ENCODE data around the gene CDC42SE2.
"Not testable (repeated sequence)": the region's sequence is repeated elsewhere in the genome, so short reads cannot be mapped to it uniquely, and the experiment has no call there.

Gene CDC42SE2

DNA sequence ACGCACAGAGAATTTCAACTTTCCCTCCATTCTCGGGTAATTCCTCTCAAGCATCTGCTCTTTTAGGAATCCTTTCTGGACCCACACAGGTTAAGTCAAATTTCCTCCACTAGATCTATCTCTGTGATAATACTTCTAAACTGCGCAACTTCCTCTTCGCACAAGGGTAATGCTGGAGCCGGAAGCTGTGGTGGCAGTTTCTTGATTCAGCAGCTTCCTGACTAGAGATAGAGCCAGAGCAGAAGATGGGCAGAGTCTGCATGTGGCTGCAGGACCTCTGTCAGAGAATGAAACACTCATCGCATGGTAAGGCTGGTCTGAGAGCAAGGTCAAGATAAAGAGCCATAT is 11.1 kb upstream of the CDC42SE2 start:
- DNase-seq = no peak

DNA sequence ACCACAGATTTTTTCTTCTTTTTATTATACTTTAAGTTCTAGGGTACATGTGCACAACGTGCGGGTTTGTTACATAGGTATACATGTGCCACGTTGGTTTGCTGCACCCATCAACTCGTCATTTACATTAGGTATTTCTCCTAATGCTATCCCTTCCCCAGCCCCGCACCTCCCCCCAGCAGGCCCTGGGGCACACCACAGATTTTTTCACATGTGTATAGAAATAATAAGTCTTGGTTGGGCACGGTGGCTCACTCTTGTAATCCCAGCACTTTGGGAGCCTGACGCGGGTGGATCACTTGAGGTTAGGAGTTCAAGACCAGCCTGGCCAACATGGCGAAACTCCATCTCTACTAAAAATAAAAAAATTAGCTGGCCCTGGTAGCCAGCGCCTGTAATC is 9.8 kb upstream of the CDC42SE2 start:
- not testable (repeated sequence) for DNase-seq

DNA sequence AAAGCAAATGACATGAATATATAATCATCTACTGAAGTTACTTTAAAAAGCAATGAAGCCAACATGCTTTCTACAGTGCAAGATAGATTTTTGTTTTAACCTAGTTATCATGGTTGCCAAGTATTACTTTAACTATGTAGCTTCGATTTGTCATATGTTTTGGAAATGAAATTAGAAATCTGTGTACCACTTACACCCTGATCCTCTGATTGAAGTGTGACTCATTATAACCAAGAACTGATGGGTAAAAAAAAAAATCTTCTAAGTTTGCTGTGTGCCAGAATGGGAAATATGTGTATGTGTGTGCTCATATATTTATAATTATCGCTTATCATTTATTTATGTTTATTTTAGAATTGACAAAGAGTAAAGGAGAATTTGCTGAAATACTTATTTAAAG is 9.1 kb upstream of the CDC42SE2 start:
- DNase-seq = no peak

DNA sequence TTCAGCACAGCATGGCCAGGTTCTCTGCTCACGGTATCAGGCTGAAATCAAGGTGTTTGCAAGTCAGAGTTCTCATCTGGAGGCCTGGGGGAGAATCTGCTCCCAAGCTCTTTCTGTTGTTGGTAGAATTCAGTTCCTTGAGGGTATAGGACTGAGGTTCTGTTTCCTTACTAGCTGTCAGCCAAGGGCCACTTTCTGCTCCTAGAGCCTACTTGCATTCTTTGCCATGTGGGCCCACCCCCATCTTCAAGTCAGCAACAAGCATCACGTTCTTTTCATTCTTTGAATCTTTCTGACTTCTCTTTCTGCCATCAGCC is 7.4 kb upstream of the CDC42SE2 start:
- DNase-seq = no peak

DNA sequence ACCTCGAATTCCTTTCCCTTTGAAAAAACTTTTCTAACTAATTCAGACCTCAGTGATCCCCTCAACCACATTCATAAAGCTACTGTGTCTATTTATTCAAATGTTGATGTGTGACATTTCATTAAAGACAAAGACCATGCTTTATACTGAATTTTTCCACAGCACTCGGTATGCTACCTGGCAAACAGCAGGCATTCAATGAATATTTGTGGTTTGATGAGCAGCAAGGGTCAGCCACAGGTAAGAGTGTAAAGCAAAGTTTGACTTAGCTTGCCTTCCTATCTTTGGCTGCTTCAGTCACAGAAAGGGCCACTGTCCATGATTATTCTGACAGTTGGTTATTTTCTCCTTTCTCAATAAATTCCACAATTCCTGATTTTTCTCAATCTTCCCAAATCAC is 5.1 kb upstream of the CDC42SE2 start:
- no peak for DNase-seq

DNA sequence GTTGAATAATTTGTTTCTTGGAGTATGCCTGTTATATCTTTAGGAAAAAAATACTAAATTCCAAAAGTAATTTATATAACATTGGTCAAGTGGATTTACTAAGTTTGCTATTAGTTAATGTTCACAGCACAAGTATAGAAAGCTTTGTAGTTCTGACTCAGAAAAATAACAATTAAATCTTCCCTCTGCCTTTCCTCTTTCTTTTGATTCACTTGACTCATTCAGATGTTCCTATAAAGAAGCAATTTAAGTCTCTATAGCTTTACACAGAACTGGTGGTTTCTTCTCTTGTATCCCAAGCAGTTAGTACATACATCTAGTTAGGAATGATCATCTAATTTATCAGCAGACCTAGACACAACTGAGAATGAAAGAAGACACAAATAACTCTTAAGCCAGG is 4.5 kb upstream of the CDC42SE2 start:
- DNase-seq = no peak

DNA sequence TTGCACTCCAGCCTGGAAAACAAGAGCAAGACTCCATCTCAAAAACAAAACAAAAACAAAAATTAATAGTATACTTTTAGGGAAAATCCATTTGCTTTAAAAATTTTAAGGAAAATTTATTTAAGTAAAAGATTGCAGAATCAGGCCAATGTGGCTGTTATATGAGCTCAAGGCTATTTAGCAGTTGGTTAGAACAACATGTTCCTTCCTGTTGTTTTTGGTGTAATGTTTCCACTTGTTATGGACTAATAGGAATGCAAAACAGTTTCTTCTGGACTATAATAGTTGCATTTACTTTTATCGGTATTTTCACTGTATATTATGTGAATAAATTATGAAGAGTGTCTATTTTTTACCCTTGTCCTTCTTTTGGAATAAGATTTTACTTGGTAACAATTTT is 3.0 kb upstream of the CDC42SE2 start:
- DNase-seq = no peak

DNA sequence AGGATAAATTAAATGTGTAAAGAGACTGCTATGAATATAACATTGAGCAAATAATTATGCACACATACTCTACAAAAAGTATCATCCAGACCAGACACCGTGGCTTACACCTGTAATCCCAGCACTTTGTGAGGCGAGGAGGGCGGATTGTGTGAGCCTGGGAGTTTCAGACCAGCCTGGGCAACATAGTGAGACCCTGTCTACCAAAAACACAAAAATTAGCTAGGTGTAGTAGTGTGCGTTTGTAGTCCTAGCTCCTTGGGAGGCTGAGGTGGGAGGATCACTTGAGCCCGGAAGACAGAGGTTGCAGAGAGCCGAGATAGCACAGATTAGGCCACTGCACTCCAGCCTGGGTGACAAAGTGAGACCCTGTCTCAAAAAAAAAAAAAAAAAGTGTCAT is 2.4 kb upstream of the CDC42SE2 start:
- no peak for DNase-seq

DNA sequence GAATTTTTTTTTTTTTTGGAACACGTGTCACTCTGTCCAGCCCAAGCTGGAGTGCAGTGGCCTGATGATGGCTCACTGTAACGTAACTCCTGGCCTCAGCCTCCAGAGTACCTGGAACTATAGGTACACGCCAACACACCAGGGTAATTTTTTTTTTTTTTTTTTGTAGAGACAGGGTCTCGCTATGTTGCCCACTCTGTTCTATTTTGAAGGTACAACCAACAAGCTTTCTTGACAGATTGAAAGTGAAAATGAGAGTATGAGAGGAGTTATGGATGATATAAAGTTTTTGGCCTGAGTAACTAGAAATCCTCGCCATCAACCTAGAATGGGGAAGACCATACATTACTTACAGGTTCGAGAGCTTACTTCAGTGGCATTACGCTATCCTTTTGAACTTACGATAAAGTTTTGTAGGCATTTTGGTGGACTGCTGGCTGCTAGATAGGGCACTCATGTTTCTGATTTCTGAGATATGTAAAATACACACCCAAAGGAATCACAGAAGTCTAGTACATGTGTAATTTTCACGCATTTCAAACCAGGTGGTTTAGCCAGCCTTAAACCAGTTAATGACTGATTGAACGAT is 806 bp upstream of the CDC42SE2 start:
- peak; percentile 33 for DNase-seq

DNA sequence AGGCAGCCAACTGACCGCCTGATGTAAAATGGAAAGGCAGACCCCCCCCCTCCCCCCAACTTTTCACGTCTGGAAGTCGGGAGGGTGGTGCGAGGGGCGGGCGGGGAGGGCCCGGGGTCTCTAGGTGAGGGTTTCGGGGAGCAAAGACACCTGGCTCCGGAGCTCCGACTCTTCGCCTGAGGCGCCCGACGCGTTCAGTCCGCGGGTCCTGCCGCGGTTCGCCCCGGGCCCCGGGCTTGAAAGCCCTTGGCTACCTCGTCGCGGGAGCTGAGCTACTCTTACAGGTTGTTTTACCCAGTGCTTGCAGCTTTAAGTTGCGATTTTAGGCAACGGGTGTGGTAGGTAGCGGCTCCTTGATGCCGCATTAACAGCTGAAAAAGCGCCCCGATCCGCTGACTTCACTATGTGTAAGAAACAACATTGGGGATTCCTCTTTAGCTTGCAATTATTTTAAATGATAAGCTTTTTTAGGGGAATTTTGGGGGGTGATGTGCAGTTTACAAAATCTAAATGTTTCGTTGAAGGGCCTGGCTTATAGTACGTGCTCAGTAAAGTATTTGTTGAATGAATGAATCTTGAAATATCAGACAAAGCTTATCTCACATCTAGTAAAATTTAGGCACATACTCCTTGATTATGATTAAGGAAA is 722 bp downstream of the CDC42SE2 start:
- no peak for DNase-seq

DNA sequence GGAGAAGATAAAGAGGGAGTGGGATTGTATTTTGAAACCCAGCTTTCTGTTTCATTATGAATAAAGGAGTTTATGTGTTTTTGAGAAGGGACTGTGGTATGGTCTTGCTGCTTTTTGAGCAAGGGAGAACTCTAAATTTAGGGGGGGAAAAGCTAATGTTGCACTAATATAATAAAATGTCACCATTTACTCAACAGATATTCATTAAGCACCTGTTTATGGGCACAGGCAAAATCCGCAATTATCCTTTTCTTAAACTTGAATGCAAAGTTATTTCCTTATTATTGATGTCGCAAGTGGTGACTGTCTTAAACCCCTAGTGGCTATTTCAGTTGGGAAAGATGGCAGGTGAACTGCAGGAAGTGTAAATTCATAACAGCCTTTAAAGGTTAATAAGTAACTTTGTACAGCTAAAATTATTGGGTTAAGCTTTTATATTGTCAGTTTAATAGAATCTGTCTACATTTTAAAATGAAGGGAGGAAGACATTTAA is 1.5 kb downstream of the CDC42SE2 start:
- DNase-seq = peak; percentile 7

DNA sequence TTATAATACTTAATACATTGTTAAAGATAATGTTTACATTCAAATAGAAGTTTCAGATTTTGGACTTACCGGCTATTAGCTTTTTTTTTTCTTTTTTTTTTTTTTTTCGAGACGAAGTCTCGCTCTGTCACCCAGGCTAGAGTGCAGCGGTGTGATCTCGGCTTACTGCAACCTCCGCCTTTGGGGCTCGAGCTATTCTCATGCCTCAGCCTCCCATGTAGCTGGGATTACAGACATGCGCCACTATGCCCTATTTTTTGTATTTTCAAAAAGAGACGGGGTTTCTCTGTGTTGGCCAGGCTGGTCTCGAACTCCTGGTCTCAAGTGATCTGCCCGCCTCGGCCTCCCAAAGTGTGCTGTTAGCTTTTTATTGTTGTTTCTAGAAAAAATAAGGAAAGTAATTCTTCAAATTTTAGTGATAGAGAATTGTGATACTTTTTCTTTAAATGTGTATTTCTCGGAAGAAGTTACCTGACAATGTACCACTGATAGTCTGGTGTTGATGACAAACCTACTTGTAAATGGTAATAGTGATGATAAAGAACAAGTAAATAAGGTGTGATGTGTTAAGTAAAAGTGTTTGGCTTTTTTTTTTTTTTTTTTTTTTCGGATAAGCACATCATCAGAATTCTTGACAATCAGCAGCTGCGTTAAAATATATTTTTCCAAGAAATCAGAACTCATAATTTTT is 2.7 kb downstream of the CDC42SE2 start:
- DNase-seq = no peak

DNA sequence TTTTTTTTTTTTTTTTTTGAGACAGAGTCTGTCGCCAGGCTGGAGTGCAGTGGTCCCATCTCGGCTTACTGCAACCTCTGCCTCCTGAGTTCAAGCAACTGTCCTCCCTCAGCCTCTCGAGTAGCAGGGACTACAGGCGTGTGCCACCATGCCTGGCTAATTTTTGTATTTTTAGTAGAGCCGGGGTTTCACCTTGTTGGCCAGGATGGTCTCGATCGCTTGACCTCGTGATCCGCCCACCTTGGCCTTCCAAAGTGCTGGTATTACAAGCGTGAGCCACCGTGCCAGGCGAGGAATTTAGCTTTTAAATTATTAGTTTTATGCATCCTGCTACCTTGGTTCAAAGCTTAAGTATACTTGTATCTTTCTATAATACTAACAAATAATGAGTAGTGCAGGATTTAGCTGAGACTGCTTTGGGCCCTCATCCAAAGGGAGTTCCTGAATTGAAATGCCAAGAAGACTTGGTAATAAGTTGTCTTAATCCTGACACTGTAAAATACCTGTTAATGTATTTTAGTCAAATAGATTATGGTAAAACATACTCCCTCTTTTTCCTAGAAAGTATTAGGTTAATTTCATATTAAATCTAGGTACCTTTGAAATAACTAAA is 5.0 kb downstream of the CDC42SE2 start:
- no peak for DNase-seq

DNA sequence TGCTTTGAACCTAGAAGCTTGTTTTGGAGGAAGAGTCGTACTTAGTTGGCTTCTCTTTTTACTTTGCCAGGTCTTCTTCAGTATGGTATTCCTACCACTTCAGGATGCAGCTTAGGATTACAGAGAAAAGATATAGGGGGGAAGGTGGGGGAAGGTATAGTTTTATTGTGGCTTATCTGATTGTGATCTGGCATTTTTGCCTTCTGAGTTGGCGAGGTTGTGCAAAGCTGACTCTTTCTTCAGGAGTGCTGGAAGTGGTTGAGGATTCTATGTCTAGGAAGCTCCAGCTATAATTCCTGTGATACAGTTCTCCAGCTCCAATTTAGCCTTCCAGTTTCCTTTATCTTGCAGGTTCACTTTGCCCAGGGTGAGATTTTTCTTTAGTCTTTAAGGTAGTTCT is 7.0 kb downstream of the CDC42SE2 start:
- DNase-seq = no peak

DNA sequence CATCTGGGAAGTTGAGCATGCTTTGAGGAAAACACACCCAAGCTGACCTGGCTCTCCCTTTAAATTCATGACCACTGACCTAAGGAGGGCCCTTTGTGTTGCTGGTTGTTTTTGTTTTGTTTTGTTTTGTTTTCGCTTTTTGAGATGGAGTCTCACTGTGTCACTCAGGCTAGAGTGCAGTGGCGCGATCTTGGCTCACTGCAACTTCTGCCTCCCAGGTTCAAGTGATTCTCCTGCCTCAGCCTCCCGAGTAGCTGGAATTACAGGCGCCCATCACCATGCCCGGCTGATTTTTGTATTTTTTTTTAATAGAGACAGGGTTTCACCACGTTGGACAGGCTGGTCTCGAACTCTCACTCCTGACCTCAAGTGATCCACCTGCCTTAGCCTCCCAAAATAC is 8.0 kb downstream of the CDC42SE2 start:
- not testable (repeated sequence) for DNase-seq

DNA sequence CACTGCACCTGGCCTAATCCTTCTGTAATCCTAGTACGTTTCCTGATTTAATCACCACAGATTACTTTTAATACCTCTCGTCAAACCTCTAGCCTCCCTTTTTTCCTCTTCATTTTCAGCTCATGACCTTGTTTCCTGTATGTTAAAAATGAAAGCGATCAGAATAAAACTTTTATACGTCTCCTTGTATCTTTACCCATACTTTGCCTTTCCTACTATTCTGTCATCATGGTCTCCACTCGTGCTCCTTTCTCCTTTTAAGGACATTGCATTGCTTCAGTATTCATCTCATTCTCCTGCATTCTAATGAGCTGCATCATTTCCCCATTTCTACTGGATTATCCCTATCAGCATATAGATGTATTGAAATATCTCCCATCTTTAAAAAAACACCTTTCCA is 8.5 kb downstream of the CDC42SE2 start:
- no peak for DNase-seq

DNA sequence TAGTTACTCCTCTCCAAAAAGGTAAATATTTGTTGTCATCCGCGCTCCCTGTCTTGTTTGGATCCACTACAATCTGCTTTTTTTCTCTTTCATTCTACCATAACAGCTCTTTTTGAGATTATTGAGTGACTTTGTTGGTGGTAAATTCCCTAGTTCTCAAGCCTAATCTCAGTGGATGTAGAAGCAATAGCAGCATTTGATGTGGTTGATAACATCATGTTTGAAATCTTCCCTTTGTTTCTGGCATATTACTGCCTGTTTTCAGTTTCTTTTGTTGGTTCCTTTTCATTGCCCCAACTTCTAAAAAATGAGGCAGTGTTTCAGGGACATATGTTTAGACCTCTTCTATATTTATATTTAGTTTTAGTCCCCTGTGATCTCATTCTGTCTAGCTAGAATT is 8.9 kb downstream of the CDC42SE2 start:
- no peak for DNase-seq

DNA sequence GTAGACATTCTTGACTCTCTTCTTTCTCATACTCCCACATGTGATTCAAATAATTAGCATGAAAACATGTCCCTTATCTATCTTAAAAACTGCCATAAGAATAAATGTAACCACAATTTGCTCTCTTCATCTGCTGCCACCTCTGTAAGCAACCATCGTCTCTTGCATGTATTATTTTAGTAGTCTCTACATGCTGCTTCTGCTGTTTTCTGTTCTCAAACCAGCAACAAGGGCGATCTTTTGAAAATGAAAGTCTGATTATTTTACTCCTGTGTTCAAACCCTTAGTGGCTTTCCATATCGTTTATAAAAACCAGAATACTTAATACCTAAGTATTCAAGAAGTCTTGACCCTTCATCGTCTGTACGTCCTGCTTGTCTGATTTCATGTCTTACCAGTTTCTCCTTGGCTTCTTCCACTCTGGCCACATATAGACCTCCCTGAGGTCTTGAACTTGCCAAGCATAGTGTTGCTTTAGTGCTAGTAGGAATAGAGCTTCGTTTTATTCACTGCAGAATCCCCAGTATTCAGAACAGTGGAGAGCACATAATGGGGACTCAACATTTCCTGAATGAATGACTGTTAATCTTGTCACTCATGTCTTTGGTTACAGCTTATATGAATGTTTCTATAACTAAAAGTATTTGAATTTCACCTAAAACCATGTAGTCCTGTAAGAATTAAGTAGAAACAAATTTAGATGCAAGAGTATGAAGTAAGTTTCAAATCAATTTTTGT is 10.6 kb downstream of the CDC42SE2 start:
- DNase-seq = no peak

DNA sequence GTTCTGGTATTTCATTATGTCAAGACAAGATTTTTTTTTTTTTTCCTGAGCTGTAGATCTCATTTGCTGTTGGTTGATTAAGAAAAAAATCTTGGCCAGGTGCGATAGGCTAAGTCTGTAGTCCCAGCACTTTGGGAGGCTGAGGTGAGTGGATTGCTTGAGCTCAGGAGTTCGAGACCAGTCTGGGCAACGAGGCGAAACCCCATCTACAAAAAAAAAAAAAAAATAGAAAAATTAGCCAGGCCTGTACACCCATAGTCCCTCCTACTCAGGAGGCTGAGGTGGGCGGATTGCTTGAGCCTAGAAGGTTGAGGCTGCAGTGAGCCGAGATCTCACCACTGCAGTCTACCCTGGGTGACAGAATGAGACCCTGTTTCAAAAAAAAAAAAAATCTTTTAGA is 12.2 kb downstream of the CDC42SE2 start:
- DNase-seq = no peak

DNA sequence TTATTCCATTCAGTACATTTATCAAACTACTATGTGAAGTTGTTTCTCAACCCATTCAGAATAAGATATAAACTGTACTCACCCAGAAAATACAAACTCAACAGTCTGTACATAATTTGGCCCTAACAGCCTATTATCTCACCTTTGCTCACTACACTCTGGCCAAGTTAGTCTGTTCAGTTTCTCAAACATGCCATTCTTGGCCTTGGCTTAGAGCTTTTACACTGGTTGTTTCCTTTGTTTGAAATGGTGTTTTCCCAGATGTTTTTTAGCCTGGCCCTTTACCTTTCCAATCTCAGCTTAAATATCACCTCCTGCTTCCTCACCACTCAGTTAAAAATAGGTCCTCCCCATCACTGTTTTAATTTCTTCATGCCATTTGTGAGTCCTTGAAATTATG is 13.6 kb downstream of the CDC42SE2 start:
- no peak for DNase-seq

DNA sequence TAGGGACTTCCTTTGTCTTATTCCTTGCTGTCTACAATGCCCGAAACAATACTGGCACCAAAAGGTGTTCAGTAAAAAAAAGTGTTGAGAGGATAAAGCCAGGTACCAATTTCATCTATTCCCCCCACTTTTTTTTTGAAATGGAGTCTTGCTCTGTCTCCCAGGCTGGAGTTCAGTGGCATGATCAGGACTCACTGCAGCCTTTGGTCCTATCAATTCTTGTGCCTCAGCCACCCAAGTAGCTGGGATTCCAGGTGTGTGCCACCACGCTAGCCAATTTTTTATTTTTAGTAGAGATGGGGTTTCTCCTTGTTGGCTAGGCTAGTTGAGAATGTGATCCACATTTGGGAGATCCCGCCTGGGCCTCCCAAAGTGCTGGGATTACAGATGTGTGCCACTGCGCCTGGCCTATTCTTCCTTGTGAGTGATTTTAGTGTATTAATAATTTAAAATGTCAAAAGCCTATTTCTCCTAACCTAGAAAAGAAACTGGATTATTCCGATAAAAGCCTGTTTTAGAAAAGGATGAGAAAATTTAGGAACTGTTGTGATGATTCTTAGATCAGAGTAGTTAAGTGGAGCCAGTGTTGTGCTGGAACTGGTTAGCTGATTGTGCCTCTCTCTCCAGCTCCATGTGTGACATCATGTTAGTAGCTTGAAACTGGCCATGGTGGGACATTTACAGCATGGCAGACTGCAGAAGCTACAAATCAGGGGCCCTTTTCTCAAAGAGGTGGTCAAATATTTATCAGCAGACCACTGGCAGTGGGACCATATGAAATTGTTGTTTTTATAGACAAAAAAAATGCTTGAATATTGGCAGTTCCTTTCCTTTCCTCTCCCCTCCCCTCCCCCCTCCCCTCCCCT is 14.3 kb downstream of the CDC42SE2 start:
- no peak for DNase-seq

DNA sequence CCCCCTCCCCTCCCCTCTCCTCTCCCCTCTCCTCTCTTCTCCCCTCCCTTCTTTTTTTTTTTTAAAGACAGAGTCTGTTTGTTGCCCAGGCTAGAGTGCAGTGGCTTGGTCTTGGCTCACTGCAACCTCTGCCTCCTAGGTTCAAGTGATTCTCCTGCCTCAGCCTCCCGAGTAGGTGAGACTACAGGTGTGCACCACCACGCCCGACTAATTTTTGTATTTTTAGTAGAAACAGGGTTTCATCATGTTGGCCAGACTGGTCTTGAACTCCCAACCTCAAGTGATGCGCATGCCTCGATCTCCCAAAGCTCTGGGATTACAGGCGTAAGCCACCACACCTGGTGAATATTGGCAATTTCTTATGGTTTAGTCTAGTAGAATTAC is 14.9 kb downstream of the CDC42SE2 start:
- not testable (repeated sequence) for DNase-seq

DNA sequence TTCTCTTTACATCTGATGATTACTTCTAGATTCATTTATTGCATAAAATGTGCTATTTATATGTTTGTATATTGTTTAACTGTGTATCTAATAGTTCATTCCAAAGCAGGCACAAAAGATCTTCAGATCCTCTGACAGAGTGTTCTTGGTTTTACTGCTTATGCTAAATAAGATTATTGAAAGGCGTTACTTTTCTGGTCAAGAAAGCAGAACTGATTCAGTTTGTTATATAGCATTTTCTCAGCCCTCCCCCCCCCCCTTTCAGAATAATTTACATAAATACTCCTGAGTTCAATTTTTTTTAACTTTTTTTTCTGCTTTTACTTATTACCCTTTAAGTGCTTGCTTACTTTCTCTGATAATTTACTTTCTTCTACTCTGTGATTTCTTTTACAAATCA is 15.4 kb downstream of the CDC42SE2 start:
- no peak for DNase-seq
